ENCODE data around the gene GMDS.
A peak's percentile ranks its signal among the peaks of the same experiment; 100 is the strongest.

Gene GMDS

GRCh38 chr6:1616701-1617463 lies 628.5 kb downstream of the GMDS start:
- no peaks in the 10 kb centered on the region for H3K9me3 Mint-ChIP-seq
- peaks cover 7% of the 10 kb centered on the region for H3K36me3 Mint-ChIP-seq (ENCODE audit: low read depth)
- H3K4me1 Mint-ChIP-seq (ENCODE audit: low read depth), result peaks cover 15% of the 10 kb centered on the region
- no peak overlapping the region for H3K4me3 Mint-ChIP-seq
- H3K27ac Mint-ChIP-seq, result no peak overlapping the region
- H3K27me3 Mint-ChIP-seq, result peaks cover 60% of the 10 kb centered on the region

- Mint-ChIP-seq H3K36me3 (ENCODE audit: low read depth) (no peaks in the 10 kb centered on the region), H3K27me3 (peaks cover 54% of the 10 kb centered on the region), H3K9me3 (no peaks in the 10 kb centered on the region), H3K27ac (no peak overlapping the region), H3K4me3 (no peak overlapping the region), H3K4me1 (ENCODE audit: low read depth) (peaks cover 16% of the 10 kb centered on the region)
Observed at GRCh38 chr6:1615853-1616420, 629.5 kb downstream of the GMDS start.

- peaks cover 19% of the 10 kb centered on the region for H3K4me1 Mint-ChIP-seq (ENCODE audit: low read depth)
- no peaks in the 10 kb centered on the region for H3K9me3 Mint-ChIP-seq
- peaks cover 58% of the 10 kb centered on the region for H3K27me3 Mint-ChIP-seq
- H3K27ac Mint-ChIP-seq, result no peak overlapping the region
- no peak overlapping the region for H3K4me3 Mint-ChIP-seq
- H3K36me3 Mint-ChIP-seq (ENCODE audit: low read depth), result no peaks in the 10 kb centered on the region
Observed at GRCh38 chr6:1615151-1615852, 630.1 kb downstream of the GMDS start.

- no peaks in the 10 kb centered on the region for H3K9me3 Mint-ChIP-seq
- peaks cover 19% of the 10 kb centered on the region for H3K4me1 Mint-ChIP-seq (ENCODE audit: low read depth)
- H3K27me3 Mint-ChIP-seq, result peaks cover 58% of the 10 kb centered on the region
- H3K36me3 Mint-ChIP-seq (ENCODE audit: low read depth), result no peaks in the 10 kb centered on the region
- H3K27ac Mint-ChIP-seq, result no peak overlapping the region
- H3K4me3 Mint-ChIP-seq, result no peak overlapping the region
Observed at GRCh38 chr6:1614448-1615150, 630.8 kb downstream of the GMDS start.

GRCh38 chr6:1613688-1614447 lies 631.5 kb downstream of the GMDS start:
- Mint-ChIP-seq H3K4me3 (no peak overlapping the region), H3K36me3 (ENCODE audit: low read depth) (no peaks in the 10 kb centered on the region), H3K27ac (no peak overlapping the region), H3K4me1 (ENCODE audit: low read depth) (peaks cover 19% of the 10 kb centered on the region), H3K9me3 (no peaks in the 10 kb centered on the region), H3K27me3 (peaks cover 58% of the 10 kb centered on the region)

GRCh38 chr6:1613346-1613687 lies 632.1 kb downstream of the GMDS start:
- H3K27ac Mint-ChIP-seq, result no peak overlapping the region
- H3K27me3 Mint-ChIP-seq, result peaks cover 57% of the 10 kb centered on the region
- no peak overlapping the region for H3K4me3 Mint-ChIP-seq

GRCh38 chr6:1612974-1613306 lies 632.5 kb downstream of the GMDS start:
- no peak overlapping the region for H3K4me3 Mint-ChIP-seq
- peaks cover 57% of the 10 kb centered on the region for H3K27me3 Mint-ChIP-seq
- H3K4me1 Mint-ChIP-seq (ENCODE audit: low read depth), result peaks cover 27% of the 10 kb centered on the region
- no peaks in the 10 kb centered on the region for H3K36me3 Mint-ChIP-seq (ENCODE audit: low read depth)
- H3K27ac Mint-ChIP-seq, result no peak overlapping the region
- H3K9me3 Mint-ChIP-seq, result no peaks in the 10 kb centered on the region

More at GRCh38 chr6:1613346-1613687, 632.1 kb downstream of the GMDS start:
- Mint-ChIP-seq H3K36me3 (ENCODE audit: low read depth) (no peaks in the 10 kb centered on the region), H3K9me3 (no peaks in the 10 kb centered on the region), H3K4me1 (ENCODE audit: low read depth) (peaks cover 23% of the 10 kb centered on the region)

GRCh38 chr6:1612299-1612973 lies 633.0 kb downstream of the GMDS start:
- Mint-ChIP-seq H3K4me1 (ENCODE audit: low read depth) (peaks cover 31% of the 10 kb centered on the region), H3K4me3 (peak overlapping the region; percentile 82), H3K36me3 (ENCODE audit: low read depth) (no peaks in the 10 kb centered on the region), H3K27me3 (peaks cover 57% of the 10 kb centered on the region), H3K9me3 (no peaks in the 10 kb centered on the region), H3K27ac (peak overlapping the region; percentile 68)

GRCh38 chr6:1611572-1612298 lies 633.7 kb downstream of the GMDS start:
- peaks cover 38% of the 10 kb centered on the region for H3K4me1 Mint-ChIP-seq (ENCODE audit: low read depth)
- peak overlapping the region; percentile 82 for H3K4me3 Mint-ChIP-seq
- H3K27ac Mint-ChIP-seq, result peak overlapping the region; percentile 68
- H3K36me3 Mint-ChIP-seq (ENCODE audit: low read depth), result no peaks in the 10 kb centered on the region
- peaks cover 57% of the 10 kb centered on the region for H3K27me3 Mint-ChIP-seq
- H3K9me3 Mint-ChIP-seq, result no peaks in the 10 kb centered on the region

- Mint-ChIP-seq H3K4me3 (no peak overlapping the region), H3K4me1 (ENCODE audit: low read depth) (peaks cover 41% of the 10 kb centered on the region), H3K36me3 (ENCODE audit: low read depth) (no peaks in the 10 kb centered on the region), H3K27me3 (peaks cover 60% of the 10 kb centered on the region), H3K27ac (no peak overlapping the region), H3K9me3 (no peaks in the 10 kb centered on the region)
Observed at GRCh38 chr6:1611322-1611571, 634.2 kb downstream of the GMDS start.

- Mint-ChIP-seq H3K27ac (no peak overlapping the region), H3K36me3 (ENCODE audit: low read depth) (no peaks in the 10 kb centered on the region), H3K4me3 (peak overlapping the region; percentile 76), H3K9me3 (no peaks in the 10 kb centered on the region), H3K27me3 (peaks cover 60% of the 10 kb centered on the region), H3K4me1 (ENCODE audit: low read depth) (peaks cover 45% of the 10 kb centered on the region)
Observed at GRCh38 chr6:1610497-1611321, 634.7 kb downstream of the GMDS start.

- peaks cover 50% of the 10 kb centered on the region for H3K4me1 Mint-ChIP-seq (ENCODE audit: low read depth)
- H3K27me3 Mint-ChIP-seq, result peaks cover 61% of the 10 kb centered on the region
- peak within 1 kb of the TSS; percentile 63 for H3K27ac Mint-ChIP-seq
- H3K36me3 Mint-ChIP-seq (ENCODE audit: low read depth), result no peaks in the 10 kb centered on the region
- H3K9me3 Mint-ChIP-seq, result no peaks in the 10 kb centered on the region
- peak within 1 kb of the TSS; percentile 76 for H3K4me3 Mint-ChIP-seq
Observed at GRCh38 chr6:1609648-1610496, 635.5 kb downstream of the GMDS start, which contains the start of gene FOXC1. TSS of gene FOXC1 (plus strand) at chr6:1609915. CDS start at chr6:1610446, 531 bp downstream.

Measured in stimulated activated naive CD8-positive, alpha-beta T cell treated with anti-CD3 and anti-CD28 coated beads, Interleukin-15, Interleukin-2, amounts not matched to agents 100 ng/mL and 50 ng/mL, for 24 hours (primary cell).